Measurements from ENCODE around the gene CA10. TPM values are rescaled to one million over a fixed set of nuclear protein-coding genes. Genes with fewer than 3 reads are reported as not detected.
A peak's percentile ranks its signal among the peaks of the same experiment; 100 is the strongest.

CA10 gene
- total and polyA plus RNA-seq, 8 donors, result 1.3 TPM; not detected in 7

- WGBS, 5 donors, result 31 to 47% (median 42%) methylated on average over 5 of the region's 5 CpGs
- Histone ChIP-seq H3K4me3 (no peak overlapping the region), H3K4me1 (no peaks in the 10 kb centered on the region), H3K9me3 (no peaks in the 10 kb centered on the region), H3K36me3 (no peaks in the 10 kb centered on the region), H3K27me3 (no peaks in the 10 kb centered on the region), H3K27ac (no peak overlapping the region)
- DNase-seq, result peak in 1 of 2 donors; percentile 1
- TF ChIP-seq EP300 (IDR thresholded peaks at IDR 0.05) (no peak), CTCF (IDR thresholded peaks at IDR 0.05) (no peak), POLR2AphosphoS5 (IDR thresholded peaks at IDR 0.05) (no peak), POLR2A (IDR thresholded peaks at IDR 0.05) (no peak)
- intact Hi-C loops (cut with DNase I; ENCODE audit: low total_unique reads), result loop anchor here (10.0 kb wide), 1 partner anchor 64 kb away; no protein-coding TSS in a partner anchor
These were observed 110.2 kb downstream of the CA10 start for GRCh38 chr17:52048137-52048898.

- intact Hi-C loops (cut with DNase I; ENCODE audit: low total_unique reads), result loop anchor here (10.0 kb wide), 1 partner anchor 62 kb away; no protein-coding TSS in a partner anchor
- H3K36me3 ChIP-seq, result no peaks in the 10 kb centered on the region
These were observed 111.4 kb downstream of the CA10 start for GRCh38 chr17:52047086-52047485.

GRCh38 chr17:52041123-52041617 is 117.3 kb downstream of the CA10 start:
- Histone ChIP-seq H3K27me3 (no peaks in the 10 kb centered on the region), H3K4me1 (no peaks in the 10 kb centered on the region), H3K27ac (no peak overlapping the region), H3K9me3 (no peaks in the 10 kb centered on the region), H3K4me3 (no peak overlapping the region), H3K36me3 (no peaks in the 10 kb centered on the region)
- 78 to 90% (median 85%) methylated on average over 1 of the region's 1 CpG for WGBS, 5 donors
- TF ChIP-seq POLR2AphosphoS5 (IDR thresholded peaks at IDR 0.05) (no peak), POLR2A (IDR thresholded peaks at IDR 0.05) (no peak), EP300 (IDR thresholded peaks at IDR 0.05) (no peak), CTCF (IDR thresholded peaks at IDR 0.05) (no peak)
- intact Hi-C loops (cut with DNase I; ENCODE audit: low total_unique reads), result loop anchor here (10.0 kb wide), 1 partner anchor 56 kb away; no protein-coding TSS in a partner anchor
- DNase-seq, result no peak

More at GRCh38 chr17:52047086-52047485, 111.4 kb downstream of the CA10 start:
- Histone ChIP-seq H3K4me1 (no peaks in the 10 kb centered on the region), H3K27ac (no peak overlapping the region), H3K9me3 (no peaks in the 10 kb centered on the region), H3K4me3 (no peak overlapping the region), H3K27me3 (no peaks in the 10 kb centered on the region)
- TF ChIP-seq POLR2A (IDR thresholded peaks at IDR 0.05) (no peak), EP300 (IDR thresholded peaks at IDR 0.05) (no peak), POLR2AphosphoS5 (IDR thresholded peaks at IDR 0.05) (no peak), CTCF (IDR thresholded peaks at IDR 0.05) (no peak)
- no peak for DNase-seq

- H3K4me3 ChIP-seq, result no peak overlapping the region
- H3K27me3 ChIP-seq, result no peaks in the 10 kb centered on the region
- no peak for DNase-seq
- intact Hi-C loops (cut with DNase I; ENCODE audit: low total_unique reads), result no loop called here
- H3K27ac ChIP-seq, result no peak overlapping the region
- no peaks in the 10 kb centered on the region for H3K4me1 ChIP-seq
- H3K36me3 ChIP-seq, result no peaks in the 10 kb centered on the region
- H3K9me3 ChIP-seq, result no peaks in the 10 kb centered on the region
- TF ChIP-seq POLR2A (IDR thresholded peaks at IDR 0.05) (no peak), POLR2AphosphoS5 (IDR thresholded peaks at IDR 0.05) (no peak), CTCF (IDR thresholded peaks at IDR 0.05) (no peak), EP300 (IDR thresholded peaks at IDR 0.05) (no peak)
These were observed 122.1 kb downstream of the CA10 start for GRCh38 chr17:52036416-52036815.
